ENCODE results near the gene LDLRAD3.
"Not testable (repeated sequence)": the region's sequence is repeated elsewhere in the genome, so short reads cannot be mapped to it uniquely, and the experiment has no call there.

Gene LDLRAD3

GRCh38 chr11:36041988-36042611 lies 98.2 kb downstream of the LDLRAD3 start:
- peaks cover 5% of the 10 kb centered on the region for H3K36me3 ChIP-seq (ENCODE audit: insufficient read depth, low read length)
- peaks cover 7% of the 10 kb centered on the region for H3K4me1 ChIP-seq (ENCODE audit: control insufficient read depth, insufficient read depth, low read length)
- no peak overlapping the region for H3K4me2 ChIP-seq (ENCODE audit: low read length)
- H3K9me3 ChIP-seq (replicated peaks; ENCODE audit: low read length) = no peaks in the 10 kb centered on the region
- no peak overlapping the region for H3K4me3 ChIP-seq (ENCODE audit: low read length)
- H3K9ac ChIP-seq (ENCODE audit: low read depth, low read length) = no peak overlapping the region
- H3K27me3 ChIP-seq (ENCODE audit: control insufficient read depth, insufficient read depth, low read length) = no peaks in the 10 kb centered on the region

GRCh38 chr11:36044636-36045035 lies 100.8 kb downstream of the LDLRAD3 start:
- Histone ChIP-seq H3K36me3 (ENCODE audit: insufficient read depth, low read length) (peaks cover 5% of the 10 kb centered on the region), H3K27me3 (ENCODE audit: control insufficient read depth, insufficient read depth, low read length) (no peaks in the 10 kb centered on the region), H3K4me1 (ENCODE audit: control insufficient read depth, insufficient read depth, low read length) (no peaks in the 10 kb centered on the region), H3K9me3 (replicated peaks; ENCODE audit: low read length) (no peaks in the 10 kb centered on the region), H3K4me3 (ENCODE audit: low read length) (no peak overlapping the region), H3K4me2 (ENCODE audit: low read length) (no peak overlapping the region), H3K9ac (ENCODE audit: low read depth, low read length) (no peak overlapping the region)

GRCh38 chr11:36045945-36046344 lies 102.1 kb downstream of the LDLRAD3 start:
- H3K27me3 ChIP-seq (ENCODE audit: control insufficient read depth, insufficient read depth, low read length); H3K9me3 ChIP-seq (replicated peaks; ENCODE audit: low read length); H3K4me3 ChIP-seq (ENCODE audit: low read length); H3K9ac ChIP-seq (ENCODE audit: low read depth, low read length); H3K4me2 ChIP-seq (ENCODE audit: low read length); H3K36me3 ChIP-seq (ENCODE audit: insufficient read depth, low read length); H3K4me1 ChIP-seq (ENCODE audit: control insufficient read depth, insufficient read depth, low read length): not testable (repeated sequence)

GRCh38 chr11:36046932-36047331 lies 103.1 kb downstream of the LDLRAD3 start:
- H3K4me1 ChIP-seq (ENCODE audit: control insufficient read depth, insufficient read depth, low read length) = no peaks in the 10 kb centered on the region
- H3K27me3 ChIP-seq (ENCODE audit: control insufficient read depth, insufficient read depth, low read length) = no peaks in the 10 kb centered on the region
- no peaks in the 10 kb centered on the region for H3K9me3 ChIP-seq (replicated peaks; ENCODE audit: low read length)
- H3K4me2 ChIP-seq (ENCODE audit: low read length) = no peak overlapping the region
- H3K4me3 ChIP-seq (ENCODE audit: low read length) = no peak overlapping the region
- H3K9ac ChIP-seq (ENCODE audit: low read depth, low read length) = no peak overlapping the region
- H3K36me3 ChIP-seq (ENCODE audit: insufficient read depth, low read length) = peaks cover 5% of the 10 kb centered on the region

GRCh38 chr11:36047344-36047743 lies 103.5 kb downstream of the LDLRAD3 start:
- Histone ChIP-seq H3K36me3 (ENCODE audit: insufficient read depth, low read length) (peaks cover 4% of the 10 kb centered on the region), H3K4me1 (ENCODE audit: control insufficient read depth, insufficient read depth, low read length) (no peaks in the 10 kb centered on the region), H3K4me3 (ENCODE audit: low read length) (no peak overlapping the region), H3K4me2 (ENCODE audit: low read length) (no peak overlapping the region), H3K9me3 (replicated peaks; ENCODE audit: low read length) (no peaks in the 10 kb centered on the region), H3K9ac (ENCODE audit: low read depth, low read length) (no peak overlapping the region), H3K27me3 (ENCODE audit: control insufficient read depth, insufficient read depth, low read length) (no peaks in the 10 kb centered on the region)

- H3K4me2 ChIP-seq (ENCODE audit: low read length) = no peak overlapping the region
- no peak overlapping the region for H3K9ac ChIP-seq (ENCODE audit: low read depth, low read length)
- no peaks in the 10 kb centered on the region for H3K4me1 ChIP-seq (ENCODE audit: control insufficient read depth, insufficient read depth, low read length)
- H3K4me3 ChIP-seq (ENCODE audit: low read length) = no peak overlapping the region
- H3K27me3 ChIP-seq (ENCODE audit: control insufficient read depth, insufficient read depth, low read length) = no peaks in the 10 kb centered on the region
- H3K36me3 ChIP-seq (ENCODE audit: insufficient read depth, low read length) = no peaks in the 10 kb centered on the region
- H3K9me3 ChIP-seq (replicated peaks; ENCODE audit: low read length) = no peaks in the 10 kb centered on the region
Observed at GRCh38 chr11:36048496-36049247, 104.8 kb downstream of the LDLRAD3 start.

- Histone ChIP-seq H3K9ac (ENCODE audit: low read depth, low read length) (no peak overlapping the region), H3K27me3 (ENCODE audit: control insufficient read depth, insufficient read depth, low read length) (no peaks in the 10 kb centered on the region), H3K9me3 (replicated peaks; ENCODE audit: low read length) (no peaks in the 10 kb centered on the region), H3K4me3 (ENCODE audit: low read length) (no peak overlapping the region), H3K36me3 (ENCODE audit: insufficient read depth, low read length) (no peaks in the 10 kb centered on the region), H3K4me1 (ENCODE audit: control insufficient read depth, insufficient read depth, low read length) (peaks cover 3% of the 10 kb centered on the region), H3K4me2 (ENCODE audit: low read length) (no peak overlapping the region)
Observed at GRCh38 chr11:36051235-36052144, 107.6 kb downstream of the LDLRAD3 start.

- H3K36me3 ChIP-seq (ENCODE audit: insufficient read depth, low read length) = no peaks in the 10 kb centered on the region
- H3K4me1 ChIP-seq (ENCODE audit: control insufficient read depth, insufficient read depth, low read length) = peaks cover 21% of the 10 kb centered on the region
- no peak overlapping the region for H3K4me2 ChIP-seq (ENCODE audit: low read length)
- H3K9ac ChIP-seq (ENCODE audit: low read depth, low read length) = no peak overlapping the region
- H3K27me3 ChIP-seq (ENCODE audit: control insufficient read depth, insufficient read depth, low read length) = no peaks in the 10 kb centered on the region
- H3K9me3 ChIP-seq (replicated peaks; ENCODE audit: low read length) = no peaks in the 10 kb centered on the region
- H3K4me3 ChIP-seq (ENCODE audit: low read length) = no peak overlapping the region
Observed at GRCh38 chr11:36053281-36053680, 109.4 kb downstream of the LDLRAD3 start.

- no peak overlapping the region for H3K4me3 ChIP-seq (ENCODE audit: low read length)
- H3K9me3 ChIP-seq (replicated peaks; ENCODE audit: low read length) = no peaks in the 10 kb centered on the region
- peaks cover 23% of the 10 kb centered on the region for H3K4me1 ChIP-seq (ENCODE audit: control insufficient read depth, insufficient read depth, low read length)
- H3K36me3 ChIP-seq (ENCODE audit: insufficient read depth, low read length) = no peaks in the 10 kb centered on the region
- H3K4me2 ChIP-seq (ENCODE audit: low read length) = no peak overlapping the region
- no peak overlapping the region for H3K9ac ChIP-seq (ENCODE audit: low read depth, low read length)
- no peaks in the 10 kb centered on the region for H3K27me3 ChIP-seq (ENCODE audit: control insufficient read depth, insufficient read depth, low read length)
Observed at GRCh38 chr11:36053862-36054261, 110.0 kb downstream of the LDLRAD3 start.

GRCh38 chr11:36054628-36055027 lies 110.8 kb downstream of the LDLRAD3 start:
- H3K36me3 ChIP-seq (ENCODE audit: insufficient read depth, low read length) = no peaks in the 10 kb centered on the region
- no peak overlapping the region for H3K4me2 ChIP-seq (ENCODE audit: low read length)
- H3K9ac ChIP-seq (ENCODE audit: low read depth, low read length) = no peak overlapping the region
- H3K4me3 ChIP-seq (ENCODE audit: low read length) = no peak overlapping the region
- no peaks in the 10 kb centered on the region for H3K9me3 ChIP-seq (replicated peaks; ENCODE audit: low read length)
- H3K27me3 ChIP-seq (ENCODE audit: control insufficient read depth, insufficient read depth, low read length) = no peaks in the 10 kb centered on the region
- peaks cover 23% of the 10 kb centered on the region for H3K4me1 ChIP-seq (ENCODE audit: control insufficient read depth, insufficient read depth, low read length)

GRCh38 chr11:36056160-36056751 lies 112.4 kb downstream of the LDLRAD3 start:
- Histone ChIP-seq H3K27me3 (ENCODE audit: control insufficient read depth, insufficient read depth, low read length) (no peaks in the 10 kb centered on the region), H3K36me3 (ENCODE audit: insufficient read depth, low read length) (no peaks in the 10 kb centered on the region), H3K4me2 (ENCODE audit: low read length) (no peak overlapping the region), H3K9me3 (replicated peaks; ENCODE audit: low read length) (no peaks in the 10 kb centered on the region), H3K4me1 (ENCODE audit: control insufficient read depth, insufficient read depth, low read length) (peaks cover 23% of the 10 kb centered on the region), H3K9ac (ENCODE audit: low read depth, low read length) (no peak overlapping the region), H3K4me3 (ENCODE audit: low read length) (no peak overlapping the region)
